HG02571 (cell line): ENCODE measurements around the gene LDLRAD3.

Experiments used
- ATAC-seq: cut with Tn5 transposase; IDR thresholded peaks from one replicate; pipeline ENCODE4 v1.9.1; 2021; ENCODE audit warnings: mild to moderate bottlenecking, moderate library complexity; ENCODE audit not compliant: unreplicated experiment

Gene LDLRAD3

DNA sequence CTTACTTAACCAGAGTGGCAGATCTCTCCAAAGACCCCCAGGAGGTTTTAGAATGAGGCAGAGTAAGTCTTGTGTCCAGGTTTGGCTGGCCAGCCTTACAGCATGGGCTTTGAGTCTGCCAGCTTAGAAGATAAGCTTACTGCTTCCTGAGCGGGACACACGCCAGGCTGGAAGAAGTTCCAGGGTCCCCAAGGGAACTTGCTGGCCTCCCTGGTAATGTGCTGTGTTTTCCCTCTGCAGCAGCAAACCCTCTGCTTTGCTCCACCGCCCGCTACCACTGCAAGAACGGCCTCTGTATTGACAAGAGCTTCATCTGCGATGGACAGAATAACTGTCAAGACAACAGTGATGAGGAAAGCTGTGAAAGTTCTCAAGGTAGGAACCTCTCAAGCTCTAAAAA lies 154.2 kb downstream of the LDLRAD3 start:
- no peak for ATAC-seq

DNA sequence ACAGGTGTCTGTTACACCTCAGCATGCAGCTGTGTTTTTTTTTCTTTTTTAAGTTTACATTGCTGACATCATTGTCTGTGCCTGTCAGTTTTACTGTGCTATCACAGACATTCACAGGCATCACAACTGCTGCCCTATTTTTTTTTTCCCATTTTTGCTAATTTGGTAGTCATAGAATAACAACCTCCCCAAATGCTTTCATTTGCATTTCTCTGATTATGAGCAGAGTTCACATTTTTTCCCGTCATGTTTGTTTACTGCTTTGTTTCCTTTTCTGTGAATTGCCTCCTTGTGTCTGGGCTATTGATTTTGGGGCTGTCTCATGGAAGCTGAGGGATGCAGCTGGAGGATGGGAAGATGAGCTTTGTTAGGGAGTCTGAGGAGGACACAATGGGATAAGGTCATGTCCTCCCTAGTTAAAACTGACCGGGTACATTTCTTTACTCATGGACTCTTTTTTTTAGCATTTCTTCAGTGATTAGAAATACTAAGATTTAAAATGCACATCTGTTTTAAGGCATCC lies 155.1 kb downstream of the LDLRAD3 start:
- no peak for ATAC-seq

DNA sequence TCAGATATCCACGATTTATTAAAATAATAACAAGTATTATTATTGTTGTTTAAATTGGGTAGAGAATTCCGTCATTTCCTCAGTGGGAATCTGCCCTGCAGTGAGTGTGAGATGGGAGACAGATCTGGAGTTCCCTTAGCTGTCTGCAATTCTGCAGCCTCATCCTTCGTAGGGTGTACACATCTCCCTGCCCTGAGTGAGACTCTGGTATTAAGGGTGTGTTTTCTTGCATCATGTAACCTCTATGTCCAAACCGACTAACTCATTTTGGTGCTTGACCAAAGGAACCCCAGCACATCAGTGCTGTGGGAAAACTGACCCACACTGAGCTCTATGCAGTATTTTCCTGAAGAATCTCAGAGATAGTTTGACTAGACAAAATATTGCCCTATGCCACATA lies 157.6 kb downstream of the LDLRAD3 start:
- no peak for ATAC-seq

DNA sequence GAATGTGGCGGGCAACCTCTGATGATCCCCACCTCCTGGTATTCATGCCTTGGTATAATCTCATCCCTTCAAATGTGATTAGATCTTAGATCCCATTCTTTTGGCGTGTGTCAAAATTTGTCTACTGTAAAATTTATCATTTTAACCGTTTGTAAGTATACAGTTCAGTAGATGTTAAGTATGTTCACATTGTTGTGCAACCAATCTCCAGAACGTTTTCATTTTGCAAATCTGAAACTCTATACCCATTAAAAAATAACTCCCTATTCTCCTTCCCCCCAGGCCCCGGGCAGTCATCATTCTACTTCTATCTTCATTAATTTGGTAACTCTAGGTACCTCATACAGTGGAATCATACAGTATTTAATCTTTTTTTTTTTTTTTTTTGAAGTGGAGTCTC lies 159.0 kb downstream of the LDLRAD3 start:
- ATAC-seq, result no peak

DNA sequence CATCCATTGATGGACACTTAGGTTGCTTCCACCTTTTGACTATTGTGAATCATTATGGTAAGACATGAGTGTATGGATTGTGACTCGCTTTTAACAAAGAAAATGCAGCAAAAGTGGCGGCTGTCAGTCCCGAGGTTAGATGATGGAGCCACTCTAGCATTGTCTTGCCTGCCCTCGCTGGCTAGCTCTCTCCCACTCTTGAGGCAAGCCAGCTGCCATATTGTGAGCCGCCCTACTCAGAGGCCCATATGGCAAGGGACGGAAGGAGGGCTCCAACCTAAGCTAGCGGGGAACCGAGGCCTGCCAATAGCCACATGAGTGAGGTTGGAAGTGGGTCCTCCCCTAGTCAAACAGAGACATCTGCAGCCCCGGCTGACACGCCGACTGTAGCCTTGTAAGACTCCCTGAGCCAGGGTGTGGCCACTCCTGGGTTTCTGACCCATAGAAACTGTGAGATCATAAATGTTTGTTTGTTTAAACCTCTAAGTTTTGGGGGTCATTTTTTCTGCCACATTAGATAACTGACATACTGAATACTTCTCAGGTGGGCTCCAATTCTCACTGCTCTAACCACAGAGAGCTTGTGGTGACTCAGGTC lies 160.2 kb downstream of the LDLRAD3 start:
- no peak for ATAC-seq

DNA sequence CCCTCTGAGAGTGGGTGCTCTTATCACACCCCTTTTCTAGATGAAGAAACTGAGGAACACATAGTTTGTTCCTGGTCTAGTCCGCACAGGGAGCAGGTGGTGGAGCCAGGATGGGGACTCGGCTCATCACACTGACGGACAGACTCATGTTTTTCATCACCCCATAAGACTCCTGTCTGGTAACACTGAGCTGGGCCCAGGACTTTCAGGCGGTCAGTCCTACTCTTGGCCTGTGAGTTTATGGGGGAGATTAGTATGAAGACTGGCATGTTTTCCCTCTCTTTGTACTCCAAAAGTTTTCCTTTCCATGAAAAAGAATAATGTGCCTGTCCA lies 160.8 kb downstream of the LDLRAD3 start:
- no peak for ATAC-seq

DNA sequence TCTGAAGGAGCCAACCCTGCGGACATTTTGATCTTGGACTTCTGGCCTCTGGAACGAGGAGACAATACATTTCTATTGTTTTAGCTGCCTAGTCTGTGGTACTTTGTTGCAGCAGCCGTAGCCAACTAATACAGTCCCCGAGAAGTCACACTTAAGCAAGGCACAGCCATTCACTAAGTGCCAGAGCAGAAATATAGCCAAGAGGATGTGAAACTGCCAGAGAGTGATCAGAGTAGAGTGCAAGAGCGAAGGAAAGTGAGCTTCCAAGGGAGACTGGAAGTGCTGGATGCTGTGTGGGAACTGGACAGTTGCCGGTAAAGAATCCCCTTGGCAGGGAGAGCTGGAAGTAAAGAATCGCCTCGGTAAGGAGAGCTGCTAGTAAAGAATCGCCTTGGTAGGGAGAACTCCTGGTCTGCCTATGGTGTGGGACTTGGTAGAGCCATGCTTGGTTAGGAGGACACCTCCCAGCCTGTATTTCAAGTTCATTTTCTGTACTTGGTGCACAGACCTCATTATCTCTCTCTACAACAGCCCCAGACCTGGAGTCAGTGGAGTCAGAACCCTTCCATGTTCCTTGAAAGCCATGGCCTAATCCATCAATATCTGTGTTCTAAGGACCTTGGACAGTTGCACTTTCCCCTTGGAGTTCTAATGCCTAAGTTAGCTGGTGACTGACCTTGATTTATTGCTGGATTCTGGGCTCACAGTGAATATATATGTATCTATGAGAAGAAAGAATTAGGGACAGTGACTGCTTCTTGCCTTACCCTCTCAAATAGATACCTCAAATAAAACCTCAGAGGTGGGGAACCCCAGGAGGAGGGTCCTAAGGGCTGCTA lies 162.1 kb downstream of the LDLRAD3 start:
- ATAC-seq, result no peak

DNA sequence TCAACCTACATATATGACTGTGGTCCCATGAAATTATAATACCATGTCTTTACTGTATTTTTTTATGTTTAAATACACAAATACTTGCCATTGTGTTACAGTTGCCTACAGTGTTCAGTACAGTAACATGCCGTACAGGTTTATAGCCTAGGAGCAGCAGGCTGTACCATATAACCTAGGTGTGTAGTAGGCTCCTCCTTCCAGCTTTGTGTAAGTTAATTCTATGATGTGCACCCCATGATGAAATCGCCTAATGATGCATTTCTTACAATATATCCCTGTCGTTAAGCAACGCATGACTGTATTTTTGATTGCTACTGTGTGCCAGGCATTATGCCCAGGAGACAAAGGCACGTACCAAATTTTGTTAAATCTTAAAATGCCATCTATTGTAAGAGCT lies 163.7 kb downstream of the LDLRAD3 start:
- ATAC-seq, result no peak

DNA sequence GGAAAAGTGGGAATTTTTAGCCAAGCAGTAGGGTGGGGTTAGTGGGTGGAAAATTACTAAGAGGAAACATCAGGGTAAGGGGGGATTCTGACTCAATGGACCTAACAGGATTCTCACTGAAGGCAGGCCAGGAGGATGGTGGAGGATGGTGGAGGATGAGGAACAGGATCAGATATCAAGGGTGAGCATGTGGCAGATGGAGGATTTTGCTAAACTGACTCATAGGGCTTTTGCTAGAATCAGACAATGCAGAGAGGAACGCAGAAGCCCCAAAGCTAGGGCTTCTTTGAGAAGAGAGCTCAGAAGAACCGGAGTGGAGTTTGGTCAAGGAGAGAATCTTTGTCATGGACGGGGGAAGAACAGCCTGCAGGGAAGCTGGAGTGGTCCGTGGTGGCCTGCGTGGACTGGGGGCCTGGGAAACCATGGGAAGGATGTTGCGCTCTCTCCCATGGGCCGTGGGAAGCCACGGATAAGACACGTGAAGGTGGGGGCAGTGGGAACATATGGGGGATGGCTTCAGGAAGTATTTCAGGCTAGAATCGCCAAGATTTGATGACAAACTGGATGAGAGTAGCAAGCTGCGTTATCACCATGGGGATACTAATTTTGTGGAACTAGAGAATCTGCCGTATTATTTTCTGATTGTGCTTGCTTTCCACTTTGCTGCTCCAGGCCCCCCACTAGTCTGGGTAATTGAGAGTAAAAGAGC lies 165.2 kb downstream of the LDLRAD3 start:
- no peak for ATAC-seq

DNA sequence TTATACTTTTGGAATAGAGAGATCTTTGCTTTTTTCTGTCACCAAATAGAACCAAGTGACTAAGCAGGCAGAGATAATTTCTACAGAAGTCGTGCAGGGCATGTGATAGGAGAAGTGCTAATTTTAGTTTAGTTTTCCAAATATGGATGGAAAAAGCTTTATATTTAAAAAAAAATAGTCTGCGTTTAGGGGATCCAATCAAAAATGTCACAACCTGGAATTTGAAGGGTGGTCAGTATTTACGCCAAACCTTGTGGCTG lies 165.7 kb downstream of the LDLRAD3 start:
- no peak for ATAC-seq

DNA sequence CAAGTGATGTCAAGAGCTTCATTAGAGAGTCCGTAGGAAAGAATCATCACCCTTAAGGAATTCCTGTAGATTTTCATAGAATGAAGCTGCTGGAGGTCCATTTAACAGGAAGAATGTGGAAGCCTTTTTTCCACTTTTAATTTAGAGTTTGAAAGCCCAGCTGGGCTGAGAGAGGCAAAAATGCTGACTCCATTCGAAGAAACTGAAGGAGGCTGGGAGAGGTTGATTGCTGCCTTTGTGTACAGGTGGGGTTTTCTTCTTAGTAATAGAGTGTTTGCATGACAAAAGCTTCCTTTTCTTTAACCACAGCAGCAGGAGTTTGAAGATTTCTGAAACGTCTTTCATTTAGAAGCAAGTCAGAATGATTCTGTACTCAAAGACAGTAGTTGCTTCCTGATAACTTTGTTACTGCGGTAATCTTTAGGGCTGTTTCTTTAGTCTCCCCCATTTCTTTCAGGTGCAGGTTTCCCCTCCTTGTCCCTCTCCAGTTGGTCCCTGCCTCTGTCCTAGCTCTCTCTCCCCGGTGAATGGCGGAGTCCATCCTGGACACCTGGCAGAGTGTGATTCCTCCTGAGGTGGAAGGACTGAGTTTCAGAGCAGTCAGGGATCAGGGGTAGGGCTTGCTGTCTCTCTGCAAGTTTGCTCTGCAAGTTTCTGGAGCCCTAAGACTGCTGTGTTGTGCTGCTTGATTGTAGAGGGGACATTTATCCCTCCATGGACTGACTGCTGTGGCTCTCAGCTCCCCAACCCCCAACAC lies 166.2 kb downstream of the LDLRAD3 start:
- ATAC-seq, result no peak

DNA sequence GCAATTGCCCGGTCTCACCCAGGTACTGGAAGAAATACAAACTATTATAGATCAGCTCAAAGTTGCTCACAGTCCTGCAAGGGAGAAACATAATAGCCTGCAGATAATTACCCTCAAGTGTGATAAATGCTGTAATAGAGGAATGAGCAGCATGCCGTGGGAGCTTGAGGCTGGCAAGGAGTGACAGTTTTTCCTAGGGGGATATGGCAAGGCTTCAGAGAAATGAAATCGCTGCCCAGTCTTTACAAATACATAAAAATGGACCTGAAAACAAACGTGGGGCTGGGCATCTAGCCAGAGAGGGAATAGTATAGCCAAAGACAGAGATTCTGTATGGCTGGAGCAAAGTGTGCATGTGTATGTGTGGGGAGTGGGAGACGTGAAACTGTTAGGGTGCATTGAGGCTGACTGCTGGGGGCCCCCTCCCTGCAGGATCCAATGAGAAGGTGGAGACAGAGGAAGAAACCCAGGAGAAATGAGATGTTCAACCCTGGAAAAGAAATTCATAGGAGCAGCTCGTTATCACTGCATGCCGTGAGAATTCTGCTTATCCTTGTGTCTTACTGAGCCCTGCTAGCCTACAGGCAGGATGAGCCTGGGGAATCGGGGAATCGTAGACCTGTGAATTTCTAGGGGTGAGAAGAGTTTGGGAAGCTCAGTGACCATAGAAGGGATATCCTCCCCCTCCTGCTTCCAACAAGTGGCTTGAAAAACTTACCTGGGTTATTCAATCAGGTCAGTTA lies 167.0 kb downstream of the LDLRAD3 start:
- ATAC-seq, result no peak

DNA sequence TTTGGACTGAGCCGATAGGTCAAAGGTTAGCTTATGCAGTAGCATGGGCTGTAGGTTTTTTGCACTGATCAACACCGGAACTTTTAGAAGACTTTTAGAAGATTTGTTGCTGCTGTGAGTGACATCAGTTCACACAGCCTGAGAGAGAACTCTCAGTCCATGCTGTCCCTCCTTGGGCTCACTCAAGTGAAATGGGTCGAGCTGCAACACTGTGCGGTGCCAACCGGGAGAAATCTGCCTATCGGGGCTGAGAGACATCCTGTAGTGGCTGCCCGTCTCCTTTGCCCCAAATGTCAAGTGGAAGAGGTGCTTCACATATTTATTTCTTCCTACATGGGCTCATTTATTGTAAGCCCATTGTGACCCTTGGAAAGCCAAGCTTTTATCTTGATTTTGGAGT lies 170.2 kb downstream of the LDLRAD3 start:
- no peak for ATAC-seq

DNA sequence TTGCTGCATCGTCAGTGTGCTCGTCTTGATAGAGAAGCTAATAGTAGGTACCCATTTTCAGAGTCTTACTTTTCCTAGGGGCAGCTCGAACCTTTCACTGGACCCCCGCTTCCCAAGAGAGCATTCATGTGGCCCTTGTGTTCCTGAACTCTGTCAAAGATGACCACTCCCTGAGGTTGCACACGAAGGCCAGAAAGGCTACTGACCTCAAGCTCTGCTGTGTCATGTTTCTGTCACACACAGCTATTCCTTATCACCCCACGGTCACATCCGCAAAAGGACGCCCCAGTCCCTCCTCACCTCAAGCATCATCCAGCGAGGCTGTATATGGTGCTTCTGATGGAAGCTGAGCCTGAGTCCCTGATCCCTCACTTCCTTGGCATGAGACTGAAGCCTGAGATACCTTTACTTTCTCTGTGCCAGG lies 171.5 kb downstream of the LDLRAD3 start:
- ATAC-seq, result no peak

DNA sequence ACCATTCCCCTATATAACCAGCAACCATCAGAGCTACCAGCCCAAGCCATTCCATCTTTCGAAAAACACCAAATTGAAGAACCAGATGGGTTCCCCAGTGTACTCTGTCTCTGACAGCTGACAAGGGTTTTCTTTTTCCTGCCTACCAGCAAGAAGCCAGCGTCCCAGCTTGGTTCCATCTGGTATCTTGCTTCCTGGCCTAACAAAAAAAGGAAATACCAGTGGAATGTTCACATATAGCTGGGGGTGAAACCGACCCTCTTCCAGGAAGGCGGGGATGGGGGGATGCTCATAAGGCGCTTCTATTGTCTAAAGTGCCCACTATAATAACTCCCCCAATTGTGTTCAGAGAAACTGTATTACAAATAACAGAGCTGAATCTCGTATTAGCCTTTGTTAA lies 172.3 kb downstream of the LDLRAD3 start:
- no peak for ATAC-seq

DNA sequence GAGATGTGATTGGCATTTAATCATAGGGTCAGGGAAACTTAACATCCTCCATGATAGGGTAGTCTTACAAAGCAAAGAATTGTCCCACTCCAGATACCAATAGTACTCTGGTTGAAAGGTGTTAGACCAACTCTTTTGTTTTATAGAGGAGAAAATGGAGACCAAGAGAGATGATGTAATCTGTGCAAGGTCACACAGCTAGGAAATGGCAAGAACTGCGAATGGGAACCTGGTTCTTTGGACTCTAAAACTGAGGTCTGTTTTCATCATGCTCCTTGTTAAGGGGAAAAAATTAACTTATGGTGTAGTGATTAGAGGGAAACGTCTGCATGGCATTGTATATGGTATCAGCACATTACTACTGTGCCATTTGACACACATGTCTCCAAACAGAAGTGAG lies 174.2 kb downstream of the LDLRAD3 start:
- ATAC-seq, result no peak

DNA sequence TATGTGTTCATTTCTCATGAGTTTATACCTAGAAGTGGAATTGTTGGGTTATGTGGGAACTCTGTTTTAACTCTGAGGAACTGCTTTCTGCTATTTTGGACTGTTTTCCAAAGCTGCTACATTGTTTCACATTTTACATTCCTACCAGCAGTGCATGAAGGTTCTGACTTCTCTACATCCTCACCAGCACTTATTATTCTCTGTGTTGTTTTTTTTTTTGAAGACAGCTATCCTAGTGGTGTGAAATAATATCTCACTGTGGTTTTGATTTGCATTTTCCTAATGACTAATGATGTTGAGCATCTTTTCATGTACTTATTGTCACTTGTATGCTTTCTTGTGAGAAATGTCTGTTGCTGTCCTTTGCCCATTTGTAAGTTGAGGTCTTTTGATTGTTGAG lies 175.4 kb downstream of the LDLRAD3 start:
- ATAC-seq, result no peak

DNA sequence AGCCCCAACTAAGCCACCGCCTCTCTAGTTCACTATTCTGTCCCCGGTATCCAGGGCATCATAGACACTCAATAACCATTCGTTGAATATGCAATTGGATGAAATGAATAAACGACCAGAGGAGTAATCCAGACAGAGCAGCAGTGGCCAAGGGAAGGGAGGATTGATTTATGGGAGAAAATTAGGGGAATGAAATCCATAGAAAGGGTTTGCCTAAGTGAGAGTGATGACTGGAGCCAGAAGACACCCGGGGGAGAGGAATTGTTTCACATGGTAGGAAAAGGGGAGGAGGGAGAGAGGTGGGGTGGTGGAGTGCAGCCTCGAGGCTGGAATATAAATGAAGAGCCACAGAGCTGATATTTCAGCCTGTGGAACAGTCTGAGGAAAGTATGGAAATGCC lies 177.2 kb downstream of the LDLRAD3 start:
- no peak for ATAC-seq

DNA sequence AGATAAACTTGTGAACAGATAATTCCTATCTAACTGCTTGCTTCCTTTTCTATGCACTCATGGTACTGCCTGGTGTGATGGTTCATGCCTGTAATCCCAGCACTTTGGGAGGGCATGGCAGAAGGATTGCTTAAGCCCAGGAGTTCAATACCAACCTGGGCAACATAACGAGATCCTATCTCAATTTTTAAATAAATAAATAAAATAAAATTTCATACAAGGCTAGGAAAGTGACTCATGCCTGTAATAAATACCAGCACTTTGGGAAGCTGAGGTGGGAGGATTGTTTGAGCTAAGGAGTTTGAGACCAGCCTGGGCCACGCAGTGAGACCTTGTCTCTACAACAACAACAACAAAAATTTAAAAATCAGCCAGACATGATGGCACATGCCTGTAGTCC lies 178.8 kb downstream of the LDLRAD3 start:
- ATAC-seq, result no peak

DNA sequence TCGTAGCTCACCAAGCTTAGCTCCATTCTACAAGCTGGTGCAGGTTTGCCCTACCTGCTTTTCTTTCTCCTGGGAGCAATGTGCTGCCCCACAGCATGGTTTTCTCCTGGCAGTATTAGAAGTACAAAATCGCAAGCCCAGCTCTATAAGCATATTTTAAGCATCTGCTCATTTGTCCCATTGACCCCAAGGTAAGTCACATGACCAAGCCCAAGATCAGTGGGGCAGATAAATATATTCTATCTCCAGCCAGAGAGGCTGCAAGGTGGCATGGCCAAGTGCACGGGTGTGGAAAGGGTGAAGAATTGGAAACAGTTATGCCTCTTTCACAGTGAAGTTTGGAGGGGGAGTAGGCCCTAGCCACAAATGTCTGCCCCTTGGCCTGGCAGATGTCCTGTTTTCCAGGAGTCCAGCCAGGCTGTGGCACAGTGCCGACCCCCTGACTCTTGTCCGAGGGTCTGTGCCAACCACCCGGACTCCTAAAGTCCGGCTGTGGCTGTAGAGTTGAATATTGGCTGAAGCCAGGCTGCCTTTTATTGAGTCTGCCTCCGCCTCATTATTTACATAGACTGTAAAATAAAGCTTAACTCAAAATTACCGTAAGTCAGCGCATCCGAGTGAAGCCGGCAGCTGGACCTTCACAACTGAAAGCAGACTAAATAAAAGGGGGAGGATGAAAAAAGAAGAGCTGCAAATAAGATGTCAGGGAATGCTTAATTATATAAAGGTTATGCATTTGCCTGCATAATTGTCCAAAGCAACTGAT lies 179.7 kb downstream of the LDLRAD3 start:
- no peak for ATAC-seq
